CD4-positive, alpha-beta memory T cell (primary cell): Measurements from ENCODE around the gene PARD3B. TPM values are rescaled to one million over a fixed set of nuclear protein-coding genes. Genes with fewer than 3 reads are reported as not detected.

ENCODE experiments used
- CTCF ChIA-PET: fragments of 350-600 bp; sonication (Branson Sonifier 250); formaldehyde crosslinking; loops from one replicate; lab custom pipeline; 2021; ENCODE audit warnings: inconsistent platforms; ENCODE audit not compliant: partially characterized antibody; lab: Charles Lee
- POLR2A ChIA-PET: fragments of 350-600 bp; sonication (Branson Sonifier 250); formaldehyde crosslinking; loops from one replicate; lab custom pipeline; 2021; ENCODE audit not compliant: partially characterized antibody; lab: Charles Lee
- DNase-seq, 5 donors: peaks; one replicate each; pipeline versions ENCODE4 v3.0.0 to v3.0.0-alpha.2; 2020 to 2022; ENCODE audit warnings: mixed read lengths in 1 of 5
- H3K27ac ChIP-seq: one replicate; pipeline ENCODE4 v1.7.0; 2013; ENCODE audit warnings: low read depth, low read length
- H3K27me3 ChIP-seq: 2 replicates; pipeline ENCODE4 v1.7.0; 2013; ENCODE audit warnings: mild to moderate bottlenecking, low read length, moderate library complexity; ENCODE audit not compliant: insufficient read depth
- H3K36me3 ChIP-seq: 2 replicates; pipeline ENCODE4 v1.7.0; 2013; ENCODE audit warnings: mild to moderate bottlenecking, low read length, moderate library complexity; ENCODE audit not compliant: insufficient read depth
- H3K4me1 ChIP-seq: 2 replicates; pipeline ENCODE4 v1.7.0; 2013; ENCODE audit warnings: mild to moderate bottlenecking, low read length, moderate library complexity; ENCODE audit not compliant: insufficient read depth
- H3K4me3 ChIP-seq, 2 donors: one replicate each; pipeline ENCODE4 v1.7.0; 2013; ENCODE audit warnings: low read length in 2 of 2, mild to moderate bottlenecking in 1 of 2
- H3K9me3 ChIP-seq, 2 donors: one replicate each; pipeline ENCODE4 v1.7.0; 2013; ENCODE audit warnings: low read length in 2 of 2, control low read depth in 1 of 2; ENCODE audit not compliant: control insufficient read depth in 1 of 2
- H3K27ac Mint-ChIP-seq, 7 donors: one replicate each; pipeline ENCODE4 v1.8.0; 2020 to 2021; ENCODE audit warnings: mixed read lengths in 7 of 7, mild to moderate bottlenecking in 6 of 7, inconsistent platforms in 3 of 7, moderate library complexity in 3 of 7
- H3K27me3 Mint-ChIP-seq, 2 donors: one replicate each; pipeline ENCODE4 v1.8.0; 2020 to 2021; ENCODE audit warnings: mixed read lengths in 2 of 2
- H3K36me3 Mint-ChIP-seq, 2 donors: one replicate each; pipeline ENCODE4 v1.8.0; 2020 to 2021; ENCODE audit warnings: mixed read lengths in 2 of 2, inconsistent platforms in 1 of 2, mild to moderate bottlenecking in 1 of 2
- H3K4me1 Mint-ChIP-seq, 4 donors: one replicate each; pipeline ENCODE4 v1.8.0; 2020 to 2021; ENCODE audit warnings: mixed read lengths in 4 of 4, mild to moderate bottlenecking in 1 of 4
- H3K4me3 Mint-ChIP-seq, 8 donors: one replicate each; pipeline ENCODE4 v1.8.0; 2020 to 2021; ENCODE audit warnings: mixed read lengths in 8 of 8, mild to moderate bottlenecking in 7 of 8, moderate library complexity in 6 of 8, inconsistent platforms in 3 of 8
- H3K9me3 Mint-ChIP-seq, 8 donors: one replicate each; pipeline ENCODE4 v1.8.0; 2020 to 2021; ENCODE audit warnings: mixed read lengths in 8 of 8, mild to moderate bottlenecking in 5 of 8, inconsistent platforms in 3 of 8, moderate library complexity in 1 of 8
- intact Hi-C: fragments of 100-400 bp; cut with micrococcal nuclease; formaldehyde crosslinking; loops from one replicate; pipeline ENCODE4 v1.15.1; 2023
- polyA plus RNA-seq, 2 donors: library from polyadenylated mRNA; unstranded; fragments of 300-500 nt; fragmentation: Illumina TruSeq; gene quantifications; one replicate each; pipeline ENCODE4 v1.2.3, GENCODE V29; 2021
- total RNA-seq, 2 experiments: library from RNA; stranded (reverse); gene quantifications; one replicate each; pipeline ENCODE4 v1.2.3, GENCODE V29; 2021

The PARD3B gene
- total and polyA plus RNA-seq, 4 experiments from 2014 or later: 0.44 to 1.3 (median 1.2) TPM; not detected in 1

DNA sequence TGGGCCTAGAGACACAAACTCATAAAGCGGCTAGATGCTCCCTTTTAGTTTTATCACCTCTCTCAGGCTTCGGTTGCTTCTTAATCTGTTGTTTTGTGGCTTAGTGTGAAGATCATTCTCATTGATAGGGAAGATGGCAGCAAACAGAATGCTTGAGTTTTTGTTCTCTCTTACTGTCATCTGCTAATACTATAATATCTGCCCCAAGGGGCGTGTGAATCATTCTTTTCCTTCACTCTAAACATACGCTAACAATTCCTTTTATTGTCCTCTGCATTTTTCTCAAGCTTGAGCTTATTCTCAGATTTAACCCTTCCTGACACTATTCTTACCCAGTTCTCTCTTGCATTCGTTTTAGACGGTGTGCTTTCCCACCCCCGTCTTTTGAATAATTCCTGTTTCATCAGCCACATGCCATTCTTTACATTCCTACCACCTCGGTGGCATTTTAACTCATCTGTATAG, 813.1 kb downstream of the PARD3B start:
- ChIA-PET POLR2A (no interaction called here), CTCF (interaction anchor here (1.0 kb wide), 1 partner anchor 10 kb away, joined by 3 read pairs; no protein-coding TSS in a partner anchor)
- DNase-seq: no peak
- Mint-ChIP-seq H3K4me3 (no peak overlapping the region), H3K27ac (no peak overlapping the region), H3K36me3 (no peaks in the 10 kb centered on the region), H3K9me3 (no peaks in the 10 kb centered on the region), H3K27me3 (peaks cover 2 to 9% of the 10 kb centered on the region in 2 donors), H3K4me1 (no peaks in the 10 kb centered on the region)
- Histone ChIP-seq H3K9me3 (no peaks in the 10 kb centered on the region), H3K4me3 (no peak overlapping the region), H3K27me3 (no peaks in the 10 kb centered on the region), H3K4me1 (no peaks in the 10 kb centered on the region), H3K36me3 (no peaks in the 10 kb centered on the region), H3K27ac (no peak overlapping the region)
- intact Hi-C loops: no loop called here

GRCh38 chr2:205361272-205361671, 816.0 kb downstream of the PARD3B start:
- intact Hi-C loops: no loop called here
- Histone ChIP-seq H3K27ac (no peak overlapping the region), H3K9me3 (no peaks in the 10 kb centered on the region), H3K4me3 (no peak overlapping the region), H3K4me1 (no peaks in the 10 kb centered on the region), H3K36me3 (no peaks in the 10 kb centered on the region), H3K27me3 (no peaks in the 10 kb centered on the region)
- DNase-seq: no peak
- Mint-ChIP-seq H3K4me3 (no peak overlapping the region), H3K27me3 (peaks cover 2 to 9% of the 10 kb centered on the region in 2 donors), H3K36me3 (no peaks in the 10 kb centered on the region), H3K4me1 (no peaks in the 10 kb centered on the region), H3K9me3 (no peaks in the 10 kb centered on the region), H3K27ac (no peak overlapping the region)
- CTCF ChIA-PET: no interaction called here
- POLR2A ChIA-PET: no interaction called here

- CTCF ChIA-PET: no interaction called here
- DNase-seq: no peak
Measured at GRCh38 chr2:205361970-205362369, 816.7 kb downstream of the PARD3B start.

GRCh38 chr2:205364261-205364660, 819.0 kb downstream of the PARD3B start:
- Mint-ChIP-seq H3K9me3 (no peaks in the 10 kb centered on the region), H3K4me1 (no peaks in the 10 kb centered on the region), H3K36me3 (no peaks in the 10 kb centered on the region), H3K4me3 (no peak overlapping the region), H3K27ac (no peak overlapping the region), H3K27me3 (peaks cover 2 to 7% of the 10 kb centered on the region in 2 donors)
- H3K4me1 ChIP-seq: no peaks in the 10 kb centered on the region
- no peak overlapping the region for H3K4me3 ChIP-seq
- H3K27me3 ChIP-seq: no peaks in the 10 kb centered on the region
- intact Hi-C loops: no loop called here
- POLR2A ChIA-PET: no interaction called here
- CTCF ChIA-PET: no interaction called here
- DNase-seq: no peak
- H3K36me3 ChIP-seq: no peaks in the 10 kb centered on the region
- no peaks in the 10 kb centered on the region for H3K9me3 ChIP-seq
- no peak overlapping the region for H3K27ac ChIP-seq

More at GRCh38 chr2:205361970-205362369, 816.7 kb downstream of the PARD3B start:
- POLR2A ChIA-PET: no interaction called here
- Mint-ChIP-seq H3K27me3 (peaks cover 2 to 7% of the 10 kb centered on the region in 2 donors), H3K27ac (no peak overlapping the region), H3K36me3 (no peaks in the 10 kb centered on the region), H3K9me3 (no peaks in the 10 kb centered on the region), H3K4me1 (no peaks in the 10 kb centered on the region), H3K4me3 (no peak overlapping the region)
- Histone ChIP-seq H3K27ac (no peak overlapping the region), H3K4me1 (no peaks in the 10 kb centered on the region), H3K9me3 (no peaks in the 10 kb centered on the region), H3K27me3 (no peaks in the 10 kb centered on the region), H3K36me3 (no peaks in the 10 kb centered on the region), H3K4me3 (no peak overlapping the region)
- intact Hi-C loops: no loop called here

- Histone ChIP-seq H3K4me3 (no peak overlapping the region), H3K27ac (no peak overlapping the region), H3K27me3 (no peaks in the 10 kb centered on the region), H3K36me3 (no peaks in the 10 kb centered on the region), H3K9me3 (no peaks in the 10 kb centered on the region), H3K4me1 (no peaks in the 10 kb centered on the region)
- Mint-ChIP-seq H3K27ac (no peak overlapping the region), H3K27me3 (no peaks in the 10 kb centered on the region), H3K4me1 (no peaks in the 10 kb centered on the region), H3K36me3 (no peaks in the 10 kb centered on the region), H3K9me3 (no peaks in the 10 kb centered on the region), H3K4me3 (no peak overlapping the region)
- CTCF ChIA-PET: no interaction called here
- POLR2A ChIA-PET: interaction anchor here (1.0 kb wide), 1 partner anchor 23 kb away, joined by 5 read pairs; no protein-coding TSS in a partner anchor
- intact Hi-C loops: no loop called here
- DNase-seq: no peak
Measured at GRCh38 chr2:205366336-205367060, 821.2 kb downstream of the PARD3B start.

DNA sequence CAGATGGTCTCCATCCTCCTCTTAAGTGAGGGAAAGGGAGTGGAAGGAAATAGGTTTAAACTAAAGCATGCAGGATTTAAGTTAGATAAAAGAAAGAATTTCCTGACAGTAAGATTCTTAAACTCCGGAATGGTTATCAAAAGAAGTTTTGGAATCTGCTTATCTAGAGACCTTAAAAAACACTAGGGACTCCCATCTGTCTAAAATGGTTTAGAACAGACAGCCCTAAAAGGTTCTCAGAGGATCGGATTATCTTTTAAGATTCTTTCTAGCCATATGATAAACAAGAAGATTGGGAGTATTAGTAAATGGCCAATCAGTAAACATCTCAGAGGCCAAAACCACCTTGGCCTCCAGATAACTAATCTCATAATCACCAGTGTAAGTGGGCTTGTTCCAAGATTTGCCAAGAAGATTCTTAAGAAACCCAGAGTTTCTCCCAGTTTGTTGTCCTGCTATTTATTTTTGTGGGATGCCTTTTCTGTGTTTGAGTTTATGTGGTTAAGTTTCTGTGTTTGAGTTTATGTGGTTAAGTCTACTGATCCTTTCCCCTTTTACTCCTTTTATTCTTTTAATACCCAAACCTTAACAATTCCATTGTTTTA, 822.2 kb downstream of the PARD3B start:
- no peak overlapping the region for H3K27ac Mint-ChIP-seq
- ChIA-PET POLR2A (no interaction called here), CTCF (no interaction called here)
- intact Hi-C loops: no loop called here
- no peaks in the 10 kb centered on the region for H3K36me3 Mint-ChIP-seq
- no peak overlapping the region for H3K4me3 Mint-ChIP-seq
- no peaks in the 10 kb centered on the region for H3K9me3 Mint-ChIP-seq
- no peaks in the 10 kb centered on the region for H3K36me3 ChIP-seq
- H3K27ac ChIP-seq: no peak overlapping the region
- H3K27me3 Mint-ChIP-seq: no peaks in the 10 kb centered on the region
- no peak for DNase-seq
- H3K4me1 Mint-ChIP-seq: peaks cover 0 to 4% (median 1%) of the 10 kb centered on the region in 4 donors
- no peaks in the 10 kb centered on the region for H3K4me1 ChIP-seq
- no peaks in the 10 kb centered on the region for H3K9me3 ChIP-seq
- H3K27me3 ChIP-seq: no peaks in the 10 kb centered on the region
- H3K4me3 ChIP-seq: no peak overlapping the region

GRCh38 chr2:205369813-205370212, 824.5 kb downstream of the PARD3B start:
- no peaks in the 10 kb centered on the region for H3K36me3 Mint-ChIP-seq
- H3K27ac Mint-ChIP-seq: no peak overlapping the region
- POLR2A ChIA-PET: no interaction called here
- Histone ChIP-seq H3K4me3 (no peak overlapping the region), H3K27ac (no peak overlapping the region), H3K4me1 (no peaks in the 10 kb centered on the region), H3K36me3 (no peaks in the 10 kb centered on the region), H3K9me3 (no peaks in the 10 kb centered on the region), H3K27me3 (no peaks in the 10 kb centered on the region)
- intact Hi-C loops: no loop called here
- CTCF ChIA-PET: no interaction called here
- H3K4me1 Mint-ChIP-seq: peaks cover 0 to 4% (median 1%) of the 10 kb centered on the region in 4 donors
- H3K9me3 Mint-ChIP-seq: peaks cover 0 to 3% (median 0%) of the 10 kb centered on the region in 8 donors
- H3K27me3 Mint-ChIP-seq: peaks cover 0 to 2% of the 10 kb centered on the region in 2 donors
- DNase-seq: no peak
- no peak overlapping the region for H3K4me3 Mint-ChIP-seq
